ENCODE results near the gene MFSD2A. TPM values are rescaled to one million over a fixed set of nuclear protein-coding genes. Genes with fewer than 3 reads are reported as not detected.
A peak's percentile ranks its signal among the peaks of the same experiment; 100 is the strongest.

Gene MFSD2A
- total RNA-seq, 1 donor from 2014 or later: 5.6 TPM

GRCh38 chr1:39973503-39974135, 18.7 kb downstream of the MFSD2A start:
- H3K9me3 Mint-ChIP-seq (ENCODE audit: unreplicated experiment): peaks cover 1% of the 10 kb centered on the region
- TF ChIP-seq, protein P1, sequence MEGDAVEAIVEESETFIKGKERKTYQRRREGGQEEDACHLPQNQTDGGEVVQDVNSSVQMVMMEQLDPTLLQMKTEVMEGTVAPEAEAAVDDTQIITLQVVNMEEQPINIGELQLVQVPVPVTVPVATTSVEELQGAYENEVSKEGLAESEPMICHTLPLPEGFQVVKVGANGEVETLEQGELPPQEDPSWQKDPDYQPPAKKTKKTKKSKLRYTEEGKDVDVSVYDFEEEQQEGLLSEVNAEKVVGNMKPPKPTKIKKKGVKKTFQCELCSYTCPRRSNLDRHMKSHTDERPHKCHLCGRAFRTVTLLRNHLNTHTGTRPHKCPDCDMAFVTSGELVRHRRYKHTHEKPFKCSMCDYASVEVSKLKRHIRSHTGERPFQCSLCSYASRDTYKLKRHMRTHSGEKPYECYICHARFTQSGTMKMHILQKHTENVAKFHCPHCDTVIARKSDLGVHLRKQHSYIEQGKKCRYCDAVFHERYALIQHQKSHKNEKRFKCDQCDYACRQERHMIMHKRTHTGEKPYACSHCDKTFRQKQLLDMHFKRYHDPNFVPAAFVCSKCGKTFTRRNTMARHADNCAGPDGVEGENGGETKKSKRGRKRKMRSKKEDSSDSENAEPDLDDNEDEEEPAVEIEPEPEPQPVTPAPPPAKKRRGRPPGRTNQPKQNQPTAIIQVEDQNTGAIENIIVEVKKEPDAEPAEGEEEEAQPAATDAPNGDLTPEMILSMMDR (IDR thresholded peaks at IDR 0.05; ENCODE audit: partially characterized antibody, unreplicated experiment): peak; percentile 97
- H3K4me3 Mint-ChIP-seq (ENCODE audit: unreplicated experiment): no peak overlapping the region
- H3K27ac Mint-ChIP-seq (ENCODE audit: unreplicated experiment): no peak overlapping the region
- peak; percentile 86 for DNase-seq
- H3K36me3 Mint-ChIP-seq (ENCODE audit: unreplicated experiment): no peaks in the 10 kb centered on the region
- H3K27me3 Mint-ChIP-seq (ENCODE audit: unreplicated experiment): peaks cover 1% of the 10 kb centered on the region
- no peaks in the 10 kb centered on the region for H3K4me1 Mint-ChIP-seq (ENCODE audit: low read depth, unreplicated experiment)

DNA sequence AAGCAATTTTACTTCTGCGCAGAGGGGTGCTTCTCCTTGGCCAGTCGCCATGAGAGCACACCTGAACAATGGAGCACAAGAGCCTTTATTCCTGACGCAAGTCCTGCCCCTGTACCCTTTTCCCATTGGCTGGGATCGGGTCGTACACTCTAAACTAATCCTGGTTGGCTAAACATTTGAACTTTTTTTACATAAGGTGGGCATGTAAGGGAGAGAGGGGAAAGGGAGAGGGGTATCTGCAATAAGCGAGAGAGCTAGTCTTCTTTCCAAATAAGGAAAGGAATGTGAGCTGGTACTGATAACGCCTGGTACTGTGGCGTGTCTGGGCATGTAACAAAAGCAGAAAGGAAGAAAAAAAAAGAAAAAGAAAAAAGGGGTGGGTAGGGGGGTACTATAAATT, 21.8 kb downstream of the MFSD2A start:
- no peaks in the 10 kb centered on the region for H3K36me3 Mint-ChIP-seq (ENCODE audit: unreplicated experiment)
- peaks cover 1% of the 10 kb centered on the region for H3K27me3 Mint-ChIP-seq (ENCODE audit: unreplicated experiment)
- H3K27ac Mint-ChIP-seq (ENCODE audit: unreplicated experiment): no peak overlapping the region
- H3K9me3 Mint-ChIP-seq (ENCODE audit: unreplicated experiment): peaks cover 1% of the 10 kb centered on the region
- H3K4me3 Mint-ChIP-seq (ENCODE audit: unreplicated experiment): no peak overlapping the region
- TF ChIP-seq, protein P1 (IDR thresholded peaks at IDR 0.05; ENCODE audit: partially characterized antibody, unreplicated experiment): no peak
- H3K4me1 Mint-ChIP-seq (ENCODE audit: low read depth, unreplicated experiment): no peaks in the 10 kb centered on the region
- DNase-seq: no peak

DNA sequence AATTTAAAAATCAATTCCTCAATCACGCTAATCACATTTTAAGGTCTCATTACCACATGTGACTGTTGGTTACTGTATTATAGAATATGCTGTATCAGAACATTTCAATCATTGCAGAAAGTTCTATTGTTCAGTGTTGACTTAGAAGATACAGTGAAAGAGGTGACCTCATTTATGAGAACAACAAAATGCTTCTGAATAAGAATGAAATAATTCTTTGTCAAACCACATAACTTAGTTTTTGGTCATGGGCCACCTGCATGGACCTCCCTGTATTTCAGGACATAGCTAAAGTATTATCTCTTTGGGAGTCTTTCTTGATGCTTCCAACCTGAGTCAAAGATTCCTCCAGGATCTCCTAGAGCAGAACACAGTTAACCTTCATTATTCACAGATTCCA, 22.3 kb downstream of the MFSD2A start:
- TF ChIP-seq, protein P1 (IDR thresholded peaks at IDR 0.05; ENCODE audit: partially characterized antibody, unreplicated experiment): no peak
- DNase-seq: no peak
- H3K4me1 Mint-ChIP-seq (ENCODE audit: low read depth, unreplicated experiment): no peaks in the 10 kb centered on the region
- no peaks in the 10 kb centered on the region for H3K27me3 Mint-ChIP-seq (ENCODE audit: unreplicated experiment)
- no peak overlapping the region for H3K27ac Mint-ChIP-seq (ENCODE audit: unreplicated experiment)
- H3K4me3 Mint-ChIP-seq (ENCODE audit: unreplicated experiment): no peak overlapping the region
- H3K36me3 Mint-ChIP-seq (ENCODE audit: unreplicated experiment): no peaks in the 10 kb centered on the region
- no peaks in the 10 kb centered on the region for H3K9me3 Mint-ChIP-seq (ENCODE audit: unreplicated experiment)

- Mint-ChIP-seq H3K27ac (ENCODE audit: unreplicated experiment) (no peak overlapping the region), H3K27me3 (ENCODE audit: unreplicated experiment) (no peaks in the 10 kb centered on the region), H3K36me3 (ENCODE audit: unreplicated experiment) (no peaks in the 10 kb centered on the region), H3K4me1 (ENCODE audit: low read depth, unreplicated experiment) (no peaks in the 10 kb centered on the region), H3K4me3 (ENCODE audit: unreplicated experiment) (no peak overlapping the region), H3K9me3 (ENCODE audit: unreplicated experiment) (no peaks in the 10 kb centered on the region)
- TF ChIP-seq, protein P1 (IDR thresholded peaks at IDR 0.05; ENCODE audit: partially characterized antibody, unreplicated experiment): no peak
- no peak for DNase-seq
Measured at GRCh38 chr1:39979654-39980053, 24.7 kb downstream of the MFSD2A start.

- H3K27ac Mint-ChIP-seq (ENCODE audit: unreplicated experiment): no peak overlapping the region
- no peaks in the 10 kb centered on the region for H3K36me3 Mint-ChIP-seq (ENCODE audit: unreplicated experiment)
- H3K27me3 Mint-ChIP-seq (ENCODE audit: unreplicated experiment): no peaks in the 10 kb centered on the region
- H3K4me3 Mint-ChIP-seq (ENCODE audit: unreplicated experiment): no peak overlapping the region
- H3K9me3 Mint-ChIP-seq (ENCODE audit: unreplicated experiment): no peaks in the 10 kb centered on the region
- TF ChIP-seq, protein P1 (IDR thresholded peaks at IDR 0.05; ENCODE audit: partially characterized antibody, unreplicated experiment): no peak
- H3K4me1 Mint-ChIP-seq (ENCODE audit: low read depth, unreplicated experiment): no peaks in the 10 kb centered on the region
- no peak for DNase-seq
Measured at GRCh38 chr1:39980555-39981313, 25.8 kb downstream of the MFSD2A start.
